Right lobe of liver (tissue), 4 donors: ENCODE measurements around the gene SRCIN1.

Source experiments
- CTCF ChIP-seq, 4 donors: fragments of 200-600 bp in 3 of 4; fragments of 450-650 bp in 1 of 4; IDR thresholded peaks; one replicate each; pipeline versions ENCODE4 v1.5.1 to v1.8.0; 2016 to 2022; ENCODE audit warnings: antibody characterized with exemption in 4 of 4, mild to moderate bottlenecking in 2 of 4
- POLR2A ChIP-seq: fragments of 450-650 bp; IDR thresholded peaks from one replicate; pipeline ENCODE4 v1.6.1; 2017; ENCODE audit warnings: antibody characterized with exemption, mild to moderate bottlenecking
- donor health status: DM: no; HTN: no; CAD: no.
- donor health status: DM: no; HTN: no; CAD: no.
- donor health status: DM: no; HTN: yes; CAD: no.

GRCh38 chr17:38535886-38536285 lies 69.9 kb downstream of the SRCIN1 start:
- no peak for TF ChIP-seq CTCF (IDR thresholded peaks at IDR 0.05)
- TF ChIP-seq POLR2A = no peak
